Erythroblast (primary cell): ENCODE data around the gene DIPK1A.

Experiments used
- GATA1 ChIP-seq: IDR thresholded peaks from 2 replicates; pipeline ENCODE4 v1.6.1; 2011; ENCODE audit warnings: low read depth, mild to moderate bottlenecking, control low read depth, low read length, moderate library complexity
- POLR2A ChIP-seq: IDR thresholded peaks from 2 replicates; pipeline ENCODE4 v1.6.1; 2011; ENCODE audit warnings: mild to moderate bottlenecking, low read length

GRCh38 chr1:92975551-92976232 lies 14.4 kb upstream of the DIPK1A start:
- TF ChIP-seq POLR2A = no peak
- no peak for TF ChIP-seq GATA1
